Sigmoid colon (tissue), 4 donors: ENCODE results near the gene CDON.

Source experiments
- EP300 ChIP-seq, 4 donors: sonication (generic); formaldehyde crosslinking; IDR thresholded peaks; one replicate each; pipeline ENCODE4 v1.6.1; 2017; ENCODE audit warnings: antibody characterized with exemption in 4 of 4
- POLR2AphosphoS5 ChIP-seq, 4 donors: sonication (generic); formaldehyde crosslinking; IDR thresholded peaks; one replicate each; pipeline ENCODE4 v1.6.1; 2017; ENCODE audit warnings: antibody characterized with exemption in 4 of 4
- TF ChIP-seq, protein P1 (sequence below), 4 experiments: fragments of 450-650 bp in 3 of 4; fragments of 200-600 bp in 1 of 4; IDR thresholded peaks; one replicate each; pipeline ENCODE4 v1.5.1; 2016 to 2019; ENCODE audit warnings: antibody characterized with exemption in 4 of 4, mild to moderate bottlenecking in 3 of 4, moderate library complexity in 2 of 4

DNA sequence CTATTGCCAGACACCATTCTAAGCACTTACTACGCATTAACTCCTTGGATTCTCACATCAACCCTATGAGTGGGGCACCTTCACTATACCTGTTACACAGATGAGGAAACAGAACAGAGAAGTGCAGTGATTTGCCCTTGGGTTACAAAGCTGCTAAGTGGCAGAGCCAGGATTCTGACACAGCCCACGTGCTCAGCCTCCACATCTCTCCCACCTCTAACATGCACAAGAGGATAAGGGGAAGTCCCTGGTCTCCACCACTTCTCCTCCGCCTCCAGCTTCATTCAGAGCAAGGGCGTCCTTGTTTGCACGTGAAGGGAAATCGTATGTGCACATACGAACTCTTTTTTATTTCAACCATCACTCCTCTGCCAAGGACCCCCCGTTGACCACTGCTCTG, 53.7 kb downstream of the CDON start:
- TF ChIP-seq, protein P1, sequence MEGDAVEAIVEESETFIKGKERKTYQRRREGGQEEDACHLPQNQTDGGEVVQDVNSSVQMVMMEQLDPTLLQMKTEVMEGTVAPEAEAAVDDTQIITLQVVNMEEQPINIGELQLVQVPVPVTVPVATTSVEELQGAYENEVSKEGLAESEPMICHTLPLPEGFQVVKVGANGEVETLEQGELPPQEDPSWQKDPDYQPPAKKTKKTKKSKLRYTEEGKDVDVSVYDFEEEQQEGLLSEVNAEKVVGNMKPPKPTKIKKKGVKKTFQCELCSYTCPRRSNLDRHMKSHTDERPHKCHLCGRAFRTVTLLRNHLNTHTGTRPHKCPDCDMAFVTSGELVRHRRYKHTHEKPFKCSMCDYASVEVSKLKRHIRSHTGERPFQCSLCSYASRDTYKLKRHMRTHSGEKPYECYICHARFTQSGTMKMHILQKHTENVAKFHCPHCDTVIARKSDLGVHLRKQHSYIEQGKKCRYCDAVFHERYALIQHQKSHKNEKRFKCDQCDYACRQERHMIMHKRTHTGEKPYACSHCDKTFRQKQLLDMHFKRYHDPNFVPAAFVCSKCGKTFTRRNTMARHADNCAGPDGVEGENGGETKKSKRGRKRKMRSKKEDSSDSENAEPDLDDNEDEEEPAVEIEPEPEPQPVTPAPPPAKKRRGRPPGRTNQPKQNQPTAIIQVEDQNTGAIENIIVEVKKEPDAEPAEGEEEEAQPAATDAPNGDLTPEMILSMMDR (IDR thresholded peaks at IDR 0.05): no peak
- TF ChIP-seq POLR2AphosphoS5 (IDR thresholded peaks at IDR 0.05): no peak
- no peak for TF ChIP-seq EP300 (IDR thresholded peaks at IDR 0.05)
